GM23338 (cell line): ENCODE data around the gene EFCAB8. TPM values are rescaled to one million over a fixed set of nuclear protein-coding genes. Genes with fewer than 3 reads are reported as not detected.

Experiments
- ATAC-seq: fragments of 200-7000 bp; cut with Tn5 transposase; 3 replicates; pipeline ENCODE4 v1.9.1; 2020
- DNase-seq: peaks from one replicate; pipeline ENCODE4 v3.0.0-alpha.2; 2015; ENCODE audit warnings: low spot score
- H2AFZ ChIP-seq: fragments of 200-600 bp; sonication (generic); 2 replicates; pipeline ENCODE4 v1.8.0; 2016; ENCODE audit warnings: antibody characterized with exemption, mild to moderate bottlenecking, moderate library complexity
- H3F3A ChIP-seq: fragments of 200-600 bp; sonication (generic); replicated peaks from 2 replicates; pipeline ENCODE4 v1.8.0; 2017; ENCODE audit warnings: antibody characterized with exemption, mixed run types, low read depth
- H3K27ac ChIP-seq: fragments of 200-600 bp; sonication (generic); 2 replicates; pipeline ENCODE4 v1.6.1; 2016; ENCODE audit warnings: low read depth
- H3K27me3 ChIP-seq: fragments of 200-600 bp; sonication (generic); 2 replicates; pipeline ENCODE4 v1.8.0; 2016; ENCODE audit warnings: mild to moderate bottlenecking, mixed run types, moderate library complexity; ENCODE audit not compliant: insufficient read depth
- H3K36me3 ChIP-seq: fragments of 200-600 bp; sonication (generic); 2 replicates; pipeline ENCODE4 v1.8.0; 2016; ENCODE audit warnings: mild to moderate bottlenecking; ENCODE audit not compliant: insufficient read depth
- H3K4me1 ChIP-seq: fragments of 200-600 bp; sonication (generic); 2 replicates; pipeline ENCODE4 v1.8.0; 2016; ENCODE audit warnings: mild to moderate bottlenecking, moderate library complexity; ENCODE audit not compliant: insufficient read depth
- H3K4me2 ChIP-seq: fragments of 200-600 bp; sonication (generic); 2 replicates; pipeline ENCODE4 v1.7.1; 2017; ENCODE audit warnings: mixed run types
- H3K4me3 ChIP-seq: fragments of 200-600 bp; sonication (generic); 2 replicates; pipeline ENCODE4 v1.6.1; 2016; ENCODE audit warnings: mixed run types
- H3K79me2 ChIP-seq: fragments of 200-600 bp; sonication (generic); replicated peaks from 2 replicates; pipeline ENCODE4 v1.8.0; 2017; ENCODE audit warnings: mild to moderate bottlenecking; ENCODE audit not compliant: insufficient read depth
- H3K9me2 ChIP-seq: fragments of 200-600 bp; sonication (generic); 2 replicates; pipeline ENCODE4 v1.8.0; 2017; ENCODE audit not compliant: insufficient read depth
- H4K20me1 ChIP-seq: fragments of 200-600 bp; sonication (generic); replicated peaks from 2 replicates; pipeline ENCODE4 v1.8.0; 2017; ENCODE audit warnings: mild to moderate bottlenecking; ENCODE audit not compliant: insufficient read depth
- H3K27ac Mint-ChIP-seq: 2 replicates; pipeline ENCODE4 v1.8.0; 2020; ENCODE audit warnings: inconsistent platforms, mild to moderate bottlenecking, moderate library complexity, mixed read lengths
- H3K27me3 Mint-ChIP-seq: 3 replicates; pipeline ENCODE4 v1.8.0; 2022; ENCODE audit warnings: low read depth, mild to moderate bottlenecking, moderate library complexity, mixed read lengths, inconsistent platforms; ENCODE audit not compliant: insufficient read depth, poor library complexity
- H3K36me3 Mint-ChIP-seq: 3 replicates; pipeline ENCODE4 v1.8.0; 2021; ENCODE audit warnings: low read depth, mild to moderate bottlenecking, inconsistent platforms, moderate library complexity, mixed read lengths
- H3K4me1 Mint-ChIP-seq: 3 replicates; pipeline ENCODE4 v1.8.0; 2020; ENCODE audit warnings: mild to moderate bottlenecking, inconsistent platforms, mixed read lengths
- H3K4me3 Mint-ChIP-seq: 3 replicates; pipeline ENCODE4 v1.8.0; 2021; ENCODE audit warnings: moderate library complexity, mild to moderate bottlenecking, inconsistent platforms, mixed read lengths
- H3K9me3 Mint-ChIP-seq: 3 replicates; pipeline ENCODE4 v1.8.0; 2020; ENCODE audit warnings: moderate library complexity, mild to moderate bottlenecking, inconsistent platforms, mixed read lengths
- CREB1 ChIP-seq: fragments of 250-450 bp; sonication (Bioruptor Pico); IDR thresholded peaks from 2 replicates; pipeline ENCODE4 v1.5.0; 2020; ENCODE audit warnings: low read depth, mild to moderate bottlenecking, moderate library complexity
- JUNB ChIP-seq: IDR thresholded peaks from one replicate; pipeline ENCODE4 v1.6.1; 2016; ENCODE audit warnings: antibody characterized with exemption; ENCODE audit not compliant: unreplicated experiment
- NANOG ChIP-seq: IDR thresholded peaks from 2 replicates; pipeline ENCODE4 v1.6.1; 2016; ENCODE audit warnings: antibody characterized with exemption, borderline replicate concordance
- POLR2AphosphoS5 ChIP-seq: IDR thresholded peaks from 2 replicates; pipeline ENCODE4 v1.6.1; 2016; ENCODE audit warnings: antibody characterized with exemption, low read depth
- STAT1 ChIP-seq: IDR thresholded peaks from one replicate; pipeline ENCODE4 v1.6.1; 2016; ENCODE audit warnings: antibody characterized with exemption; ENCODE audit not compliant: unreplicated experiment
- ZNF114 ChIP-seq: fragments of 250-450 bp; sonication (Bioruptor Pico); IDR thresholded peaks from 2 replicates; pipeline ENCODE4 v1.5.0; 2020; ENCODE audit warnings: mild to moderate bottlenecking, moderate library complexity
- polyA plus RNA-seq: library from polyadenylated mRNA; unstranded; fragments of >200 nt; fragmentation: Nextera tagmentation; extraction: Ambion mirVana; gene quantifications from 2 replicates; pipeline ENCODE4 v1.2.1, GENCODE V29; 2016
- total RNA-seq: library from RNA; depleted of rRNA; stranded (reverse); fragments of >200 nt; shearing (Covaris generic); gene quantifications from 2 replicates; pipeline ENCODE4 v1.2.3, GENCODE V29; 2014
- TF ChIP-seq, protein P1 (sequence below), 2 experiments: fragments of 200-600 bp in 1 of 2; sonication (generic) in 1 of 2; conservative IDR thresholded peaks; 2 replicates each; pipeline versions ENCODE4 v1.5.1 to v1.6.1; 2016 to 2017; ENCODE audit warnings: antibody characterized with exemption in 2 of 2, low read depth in 2 of 2, mild to moderate bottlenecking in 2 of 2, moderate library complexity in 1 of 2
- TF ChIP-seq, protein P2 (sequence below): IDR thresholded peaks from 2 replicates; pipeline ENCODE4 v1.6.1; 2016; ENCODE audit warnings: antibody characterized with exemption
- TF ChIP-seq, protein P3 (sequence below): fragments of 250-450 bp; sonication (Bioruptor Pico); IDR thresholded peaks from 2 replicates; pipeline ENCODE4 v1.5.0; 2020; ENCODE audit warnings: mild to moderate bottlenecking, moderate library complexity

The EFCAB8 gene
- total and polyA plus RNA-seq, 2 experiments from 2014 or later: 0.35 TPM; not detected in 1

DNA sequence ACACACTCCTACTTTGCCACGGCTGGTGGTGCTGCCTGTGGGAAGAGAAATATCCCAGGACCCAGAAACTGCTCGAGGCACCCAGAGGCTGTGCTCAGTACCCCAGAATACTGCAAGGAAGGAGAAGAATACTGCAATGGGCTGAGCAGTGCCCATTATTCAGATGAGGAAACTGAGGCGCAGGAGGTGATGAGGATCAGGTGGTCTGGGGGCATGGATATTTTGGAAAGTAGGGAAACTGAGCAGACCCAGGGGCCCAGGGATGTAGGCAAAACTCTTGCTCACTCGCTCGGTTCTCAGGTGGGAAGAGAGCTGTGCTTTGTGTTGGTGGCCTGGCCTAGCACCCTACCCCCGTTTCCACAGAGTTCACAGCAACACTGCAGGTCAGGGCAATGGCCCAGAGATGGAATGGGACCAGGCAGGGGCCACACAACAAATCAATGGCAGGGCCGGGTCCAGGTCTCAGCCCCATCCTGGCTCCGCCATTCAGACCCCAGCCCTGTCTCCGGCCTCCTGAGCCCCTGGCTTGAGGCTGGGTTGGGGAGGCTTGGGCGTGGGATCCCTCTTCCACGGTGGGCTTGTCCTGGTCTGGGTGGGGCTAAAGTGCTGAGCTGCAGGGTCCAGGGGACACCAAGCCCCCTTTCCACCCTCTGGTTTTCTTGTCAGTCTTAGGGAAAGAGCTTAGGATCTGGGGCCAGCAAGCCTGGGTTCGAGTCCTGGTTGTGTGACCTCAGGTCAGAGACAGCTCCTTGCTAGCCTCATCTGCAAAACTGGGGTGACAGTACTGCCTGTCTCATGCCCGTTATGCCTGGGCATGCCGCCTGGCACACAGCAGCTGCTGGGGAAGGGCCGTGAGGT is 111.6 kb downstream of the EFCAB8 start:
- no peak for DNase-seq

More for the DNA sequence above, 111.6 kb downstream of the EFCAB8 start:
- H3K9me3 Mint-ChIP-seq: no peaks in the 10 kb centered on the region
- TF ChIP-seq NANOG: no peak
- TF ChIP-seq, protein P1, sequence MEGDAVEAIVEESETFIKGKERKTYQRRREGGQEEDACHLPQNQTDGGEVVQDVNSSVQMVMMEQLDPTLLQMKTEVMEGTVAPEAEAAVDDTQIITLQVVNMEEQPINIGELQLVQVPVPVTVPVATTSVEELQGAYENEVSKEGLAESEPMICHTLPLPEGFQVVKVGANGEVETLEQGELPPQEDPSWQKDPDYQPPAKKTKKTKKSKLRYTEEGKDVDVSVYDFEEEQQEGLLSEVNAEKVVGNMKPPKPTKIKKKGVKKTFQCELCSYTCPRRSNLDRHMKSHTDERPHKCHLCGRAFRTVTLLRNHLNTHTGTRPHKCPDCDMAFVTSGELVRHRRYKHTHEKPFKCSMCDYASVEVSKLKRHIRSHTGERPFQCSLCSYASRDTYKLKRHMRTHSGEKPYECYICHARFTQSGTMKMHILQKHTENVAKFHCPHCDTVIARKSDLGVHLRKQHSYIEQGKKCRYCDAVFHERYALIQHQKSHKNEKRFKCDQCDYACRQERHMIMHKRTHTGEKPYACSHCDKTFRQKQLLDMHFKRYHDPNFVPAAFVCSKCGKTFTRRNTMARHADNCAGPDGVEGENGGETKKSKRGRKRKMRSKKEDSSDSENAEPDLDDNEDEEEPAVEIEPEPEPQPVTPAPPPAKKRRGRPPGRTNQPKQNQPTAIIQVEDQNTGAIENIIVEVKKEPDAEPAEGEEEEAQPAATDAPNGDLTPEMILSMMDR (conservative IDR thresholded peaks at IDR 0.05; ENCODE audit: low read depth in 2 of 2): no peak
- TF ChIP-seq, protein P2, sequence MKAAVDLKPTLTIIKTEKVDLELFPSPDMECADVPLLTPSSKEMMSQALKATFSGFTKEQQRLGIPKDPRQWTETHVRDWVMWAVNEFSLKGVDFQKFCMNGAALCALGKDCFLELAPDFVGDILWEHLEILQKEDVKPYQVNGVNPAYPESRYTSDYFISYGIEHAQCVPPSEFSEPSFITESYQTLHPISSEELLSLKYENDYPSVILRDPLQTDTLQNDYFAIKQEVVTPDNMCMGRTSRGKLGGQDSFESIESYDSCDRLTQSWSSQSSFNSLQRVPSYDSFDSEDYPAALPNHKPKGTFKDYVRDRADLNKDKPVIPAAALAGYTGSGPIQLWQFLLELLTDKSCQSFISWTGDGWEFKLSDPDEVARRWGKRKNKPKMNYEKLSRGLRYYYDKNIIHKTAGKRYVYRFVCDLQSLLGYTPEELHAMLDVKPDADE: no peak
- TF ChIP-seq STAT1: no peak
- no peak for TF ChIP-seq POLR2AphosphoS5
- no peak for TF ChIP-seq ZNF114
- TF ChIP-seq CREB1: no peak
- no peak for TF ChIP-seq JUNB
- TF ChIP-seq, protein P3, sequence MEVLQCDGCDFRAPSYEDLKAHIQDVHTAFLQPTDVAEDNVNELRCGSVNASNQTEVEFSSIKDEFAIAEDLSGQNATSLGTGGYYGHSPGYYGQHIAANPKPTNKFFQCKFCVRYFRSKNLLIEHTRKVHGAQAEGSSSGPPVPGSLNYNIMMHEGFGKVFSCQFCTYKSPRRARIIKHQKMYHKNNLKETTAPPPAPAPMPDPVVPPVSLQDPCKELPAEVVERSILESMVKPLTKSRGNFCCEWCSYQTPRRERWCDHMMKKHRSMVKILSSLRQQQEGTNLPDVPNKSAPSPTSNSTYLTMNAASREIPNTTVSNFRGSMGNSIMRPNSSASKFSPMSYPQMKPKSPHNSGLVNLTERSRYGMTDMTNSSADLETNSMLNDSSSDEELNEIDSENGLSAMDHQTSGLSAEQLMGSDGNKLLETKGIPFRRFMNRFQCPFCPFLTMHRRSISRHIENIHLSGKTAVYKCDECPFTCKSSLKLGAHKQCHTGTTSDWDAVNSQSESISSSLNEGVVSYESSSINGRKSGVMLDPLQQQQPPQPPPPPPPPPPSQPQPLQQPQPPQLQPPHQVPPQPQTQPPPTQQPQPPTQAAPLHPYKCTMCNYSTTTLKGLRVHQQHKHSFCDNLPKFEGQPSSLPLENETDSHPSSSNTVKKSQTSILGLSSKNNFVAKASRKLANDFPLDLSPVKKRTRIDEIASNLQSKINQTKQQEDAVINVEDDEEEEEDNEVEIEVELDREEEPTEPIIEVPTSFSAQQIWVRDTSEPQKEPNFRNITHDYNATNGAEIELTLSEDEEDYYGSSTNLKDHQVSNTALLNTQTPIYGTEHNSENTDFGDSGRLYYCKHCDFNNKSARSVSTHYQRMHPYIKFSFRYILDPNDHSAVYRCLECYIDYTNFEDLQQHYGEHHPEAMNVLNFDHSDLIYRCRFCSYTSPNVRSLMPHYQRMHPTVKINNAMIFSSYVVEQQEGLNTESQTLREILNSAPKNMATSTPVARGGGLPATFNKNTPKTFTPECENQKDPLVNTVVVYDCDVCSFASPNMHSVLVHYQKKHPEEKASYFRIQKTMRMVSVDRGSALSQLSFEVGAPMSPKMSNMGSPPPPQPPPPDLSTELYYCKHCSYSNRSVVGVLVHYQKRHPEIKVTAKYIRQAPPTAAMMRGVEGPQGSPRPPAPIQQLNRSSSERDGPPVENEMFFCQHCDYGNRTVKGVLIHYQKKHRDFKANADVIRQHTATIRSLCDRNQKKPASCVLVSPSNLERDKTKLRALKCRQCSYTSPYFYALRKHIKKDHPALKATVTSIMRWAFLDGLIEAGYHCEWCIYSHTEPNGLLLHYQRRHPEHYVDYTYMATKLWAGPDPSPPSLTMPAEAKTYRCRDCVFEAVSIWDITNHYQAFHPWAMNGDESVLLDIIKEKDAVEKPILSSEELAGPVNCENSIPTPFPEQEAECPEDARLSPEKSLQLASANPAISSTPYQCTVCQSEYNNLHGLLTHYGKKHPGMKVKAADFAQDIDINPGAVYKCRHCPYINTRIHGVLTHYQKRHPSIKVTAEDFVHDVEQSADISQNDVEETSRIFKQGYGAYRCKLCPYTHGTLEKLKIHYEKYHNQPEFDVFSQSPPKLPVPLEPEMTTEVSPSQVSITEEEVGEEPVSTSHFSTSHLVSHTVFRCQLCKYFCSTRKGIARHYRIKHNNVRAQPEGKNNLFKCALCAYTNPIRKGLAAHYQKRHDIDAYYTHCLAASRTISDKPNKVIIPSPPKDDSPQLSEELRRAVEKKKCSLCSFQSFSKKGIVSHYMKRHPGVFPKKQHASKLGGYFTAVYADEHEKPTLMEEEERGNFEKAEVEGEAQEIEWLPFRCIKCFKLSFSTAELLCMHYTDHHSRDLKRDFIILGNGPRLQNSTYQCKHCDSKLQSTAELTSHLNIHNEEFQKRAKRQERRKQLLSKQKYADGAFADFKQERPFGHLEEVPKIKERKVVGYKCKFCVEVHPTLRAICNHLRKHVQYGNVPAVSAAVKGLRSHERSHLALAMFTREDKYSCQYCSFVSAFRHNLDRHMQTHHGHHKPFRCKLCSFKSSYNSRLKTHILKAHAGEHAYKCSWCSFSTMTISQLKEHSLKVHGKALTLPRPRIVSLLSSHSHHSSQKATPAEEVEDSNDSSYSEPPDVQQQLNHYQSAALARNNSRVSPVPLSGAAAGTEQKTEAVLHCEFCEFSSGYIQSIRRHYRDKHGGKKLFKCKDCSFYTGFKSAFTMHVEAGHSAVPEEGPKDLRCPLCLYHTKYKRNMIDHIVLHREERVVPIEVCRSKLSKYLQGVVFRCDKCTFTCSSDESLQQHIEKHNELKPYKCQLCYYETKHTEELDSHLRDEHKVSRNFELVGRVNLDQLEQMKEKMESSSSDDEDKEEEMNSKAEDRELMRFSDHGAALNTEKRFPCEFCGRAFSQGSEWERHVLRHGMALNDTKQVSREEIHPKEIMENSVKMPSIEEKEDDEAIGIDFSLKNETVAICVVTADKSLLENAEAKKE (CRISPR knock-in tag): no peak
- Histone ChIP-seq H3K9me2 (no peaks in the 10 kb centered on the region), H2AFZ (no peak overlapping the region), H3K79me2 (no peaks in the 10 kb centered on the region), H3K4me3 (no peak overlapping the region), H3K27me3 (no peaks in the 10 kb centered on the region), H3K36me3 (no peaks in the 10 kb centered on the region), H3K4me2 (no peak overlapping the region), H3K27ac (no peak overlapping the region), H3K4me1 (peaks cover 31% of the 10 kb centered on the region), H3F3A (0 out of 2 replicates have a peak, but pooled peaks cover 10% of the 10 kb centered on the region), H4K20me1 (no peaks in the 10 kb centered on the region)
- H3K36me3 Mint-ChIP-seq: no peaks in the 10 kb centered on the region
- H3K4me1 Mint-ChIP-seq: peaks cover 2% of the 10 kb centered on the region
- no peak overlapping the region for H3K27ac Mint-ChIP-seq
- H3K4me3 Mint-ChIP-seq: no peak overlapping the region
- H3K27me3 Mint-ChIP-seq: peaks cover 7% of the 10 kb centered on the region
- ATAC-seq: no peak
